ENCODE measurements around the gene CDRT15.
"Not testable (repeated sequence)": the region's sequence is repeated elsewhere in the genome, so short reads cannot be mapped to it uniquely, and the experiment has no call there.

Gene CDRT15

GRCh38 chr17:14236762-14237161, at the start of gene CDRT15:
CDRT15 (minus strand) TSS chr17:14236862; CDS start chr17:14236833, 29 bp downstream.
- not testable (repeated sequence) for DNase-seq

DNA sequence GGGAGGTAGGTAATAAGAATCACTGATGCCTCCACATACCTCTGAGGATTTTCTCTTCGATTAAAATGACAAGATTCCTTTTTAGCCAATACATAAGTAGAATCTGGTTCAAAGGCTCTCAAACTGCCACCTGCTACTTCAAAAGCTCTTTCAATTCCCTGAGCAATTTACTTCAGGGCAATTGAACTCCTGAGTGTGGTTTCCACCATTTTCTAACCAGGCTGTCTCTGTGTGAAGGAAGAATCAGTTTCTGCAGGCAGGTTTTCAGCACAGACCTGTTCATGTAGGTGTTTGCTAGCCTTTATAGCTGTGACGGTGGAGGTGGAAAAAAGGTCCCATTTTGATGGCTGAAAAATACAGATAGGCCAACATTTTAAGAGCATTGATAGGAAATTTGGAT, 46.1 kb upstream of the CDRT15 start:
- DNase-seq = no peak

DNA sequence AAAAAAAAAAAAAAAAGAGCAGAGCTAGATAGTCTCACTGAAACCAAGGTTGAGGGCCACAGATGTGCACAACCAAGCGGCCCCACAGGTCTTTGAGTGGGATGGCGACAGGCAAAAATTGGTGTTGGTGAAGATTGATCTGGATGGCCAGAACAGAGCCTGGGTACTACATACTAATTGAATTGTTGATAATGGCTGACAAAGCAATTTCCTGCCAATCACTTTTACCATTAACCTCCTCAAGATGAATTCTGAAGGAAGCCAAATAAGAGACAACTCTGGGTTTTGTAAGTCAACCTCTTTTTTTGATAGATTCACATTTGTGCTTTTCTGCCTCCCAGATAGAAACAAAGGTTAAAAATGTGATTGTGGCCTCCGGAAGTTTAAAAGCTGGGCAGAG, 44.9 kb upstream of the CDRT15 start:
- no peak for DNase-seq

GRCh38 chr17:14276535-14277250, 40.0 kb upstream of the CDRT15 start:
- no peak for DNase-seq

DNA sequence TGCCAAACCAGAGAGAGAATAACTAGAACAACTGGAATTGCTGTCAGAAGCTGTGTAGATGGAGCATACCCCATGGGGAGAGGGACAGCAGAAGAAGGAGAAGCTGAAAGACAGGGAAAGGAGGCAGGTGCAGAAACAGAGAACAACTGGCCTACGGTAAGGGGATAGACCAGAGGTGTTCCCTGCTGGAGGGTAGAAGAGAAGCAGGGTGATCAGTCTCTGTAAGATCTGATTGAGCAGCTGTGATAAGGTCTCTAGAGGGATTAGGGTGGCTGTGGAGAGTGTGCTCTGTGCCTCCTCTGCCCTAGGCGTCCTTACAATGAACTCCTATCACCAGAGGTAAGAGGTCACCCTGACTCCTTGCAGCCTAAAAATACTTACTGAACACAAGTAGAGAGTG, 33.8 kb upstream of the CDRT15 start:
- DNase-seq = no peak

DNA sequence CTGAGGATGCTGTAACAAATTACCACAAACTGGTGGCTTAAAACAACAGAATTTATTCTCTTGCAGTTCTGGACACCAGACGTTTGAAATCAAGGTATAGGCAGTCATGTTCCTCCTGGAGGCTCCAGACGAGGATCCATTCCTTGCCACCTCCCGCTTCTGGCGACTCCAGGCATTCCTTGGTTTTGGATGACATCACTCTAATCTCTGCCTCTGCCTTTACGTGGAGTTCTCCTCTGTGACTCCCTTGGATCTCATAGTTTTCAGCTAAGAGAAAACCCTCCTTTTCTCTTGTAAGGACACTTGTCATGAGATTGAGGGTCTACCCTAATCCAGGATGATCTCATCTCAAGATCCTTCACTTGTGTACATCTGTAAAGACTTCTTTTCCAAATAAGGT, 32.8 kb upstream of the CDRT15 start:
- no peak for DNase-seq

DNA sequence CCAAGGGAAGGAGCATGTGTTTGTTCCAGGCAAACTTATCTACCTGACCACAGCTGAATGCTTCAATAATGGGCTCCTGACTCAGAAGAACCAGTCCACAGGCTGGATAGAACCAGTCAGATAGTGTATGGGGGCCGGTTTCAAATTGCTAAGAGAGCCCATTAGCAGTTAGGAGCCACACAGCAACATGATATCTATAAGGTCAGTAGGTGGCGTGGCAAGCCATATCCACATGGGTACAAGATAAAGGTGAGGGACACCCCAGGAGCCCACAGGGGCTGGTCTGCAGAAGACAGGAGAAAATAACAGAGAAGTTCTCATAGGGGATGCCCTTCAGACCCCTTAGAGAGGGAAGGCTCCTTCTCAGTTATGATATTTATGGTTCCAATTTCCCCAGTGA, 31.6 kb upstream of the CDRT15 start:
- no peak for DNase-seq

GRCh38 chr17:14261406-14261805, 24.7 kb upstream of the CDRT15 start:
- no peak for DNase-seq

GRCh38 chr17:14245629-14246028, 9.0 kb upstream of the CDRT15 start:
- no peak for DNase-seq

GRCh38 chr17:14245002-14245401, 8.3 kb upstream of the CDRT15 start:
- no peak for DNase-seq

DNA sequence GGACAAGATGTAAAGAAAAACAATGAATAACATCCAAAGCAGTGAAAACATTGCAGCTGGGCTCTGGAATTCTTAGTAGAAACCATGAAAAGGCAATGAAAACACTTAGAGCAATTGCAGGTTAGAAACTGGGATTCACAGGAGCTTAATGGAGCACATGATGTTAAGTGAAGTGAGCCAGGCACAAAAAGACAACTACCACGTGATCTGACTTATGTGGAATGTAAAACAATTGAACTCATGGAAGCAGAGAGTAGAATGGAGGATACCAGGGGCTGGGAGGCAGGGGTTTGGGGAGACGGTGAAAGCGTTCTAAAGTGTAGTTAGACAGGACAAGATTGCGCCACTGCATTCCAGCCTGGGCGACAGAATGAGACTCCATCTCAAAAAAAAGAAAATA, 2.6 kb upstream of the CDRT15 start:
- not testable (repeated sequence) for DNase-seq

- not testable (repeated sequence) for DNase-seq
These were observed 630 bp downstream of the CDRT15 start for GRCh38 chr17:14236032-14236431.

DNA sequence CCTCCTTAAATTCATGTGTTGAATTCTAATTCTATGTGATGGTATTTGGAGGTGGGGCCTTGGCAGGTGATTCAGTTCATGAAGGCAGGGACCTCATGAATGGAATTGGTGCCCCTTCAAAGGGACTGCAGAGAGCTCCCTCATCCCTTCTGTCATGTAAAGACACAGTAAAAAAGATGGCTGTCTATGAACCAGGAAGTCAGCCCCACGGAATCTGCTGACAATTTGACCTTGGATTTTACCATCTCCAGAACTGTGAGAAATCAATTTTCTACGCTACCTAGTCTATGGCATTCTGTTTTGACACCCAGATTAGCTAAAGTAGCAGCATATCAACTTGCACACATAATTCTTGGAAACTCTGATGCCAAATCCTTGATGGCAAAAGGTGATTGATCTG, 1.6 kb downstream of the CDRT15 start:
- not testable (repeated sequence) for DNase-seq

- not testable (repeated sequence) for DNase-seq
These were observed 5.5 kb downstream of the CDRT15 start for GRCh38 chr17:14231187-14231586.

DNA sequence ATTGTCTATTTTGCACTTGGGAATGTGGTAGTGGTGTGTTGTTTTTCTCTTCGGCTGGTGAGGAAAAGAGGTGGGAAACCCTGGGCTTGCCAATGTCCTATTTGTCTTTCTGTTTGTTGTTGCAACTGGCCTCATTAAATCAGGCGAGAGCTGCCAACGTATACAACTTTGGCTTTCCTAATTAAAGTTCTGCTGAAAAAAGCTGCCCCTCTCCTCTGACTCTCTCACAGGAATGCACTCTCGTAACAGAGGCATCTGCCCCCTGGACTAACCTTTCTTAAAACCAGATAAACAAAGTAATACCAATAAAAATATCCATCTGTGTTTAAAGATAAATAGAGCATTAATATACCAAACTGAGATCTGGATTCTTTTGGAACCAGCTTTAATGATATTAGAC, 7.8 kb downstream of the CDRT15 start:
- no peak for DNase-seq

DNA sequence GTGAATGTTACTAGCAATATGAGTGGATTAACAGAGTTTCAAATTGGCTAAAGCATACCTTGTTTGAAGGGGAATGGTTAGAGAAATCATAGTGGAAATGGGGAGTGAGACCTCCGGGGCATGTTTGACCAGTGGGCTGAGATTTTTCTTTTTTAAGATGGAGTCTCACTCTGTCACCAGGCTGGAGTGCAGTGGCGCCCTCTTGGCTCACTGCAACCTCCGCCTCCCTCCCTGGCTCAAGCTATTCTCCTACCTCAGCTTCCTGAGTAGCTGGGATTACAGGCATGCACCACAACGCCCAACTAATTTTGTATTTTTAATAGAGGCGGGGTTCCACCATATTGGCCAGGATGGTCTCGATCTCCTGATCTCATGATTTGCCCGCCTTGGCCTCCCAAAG, 9.6 kb downstream of the CDRT15 start:
- no peak for DNase-seq

DNA sequence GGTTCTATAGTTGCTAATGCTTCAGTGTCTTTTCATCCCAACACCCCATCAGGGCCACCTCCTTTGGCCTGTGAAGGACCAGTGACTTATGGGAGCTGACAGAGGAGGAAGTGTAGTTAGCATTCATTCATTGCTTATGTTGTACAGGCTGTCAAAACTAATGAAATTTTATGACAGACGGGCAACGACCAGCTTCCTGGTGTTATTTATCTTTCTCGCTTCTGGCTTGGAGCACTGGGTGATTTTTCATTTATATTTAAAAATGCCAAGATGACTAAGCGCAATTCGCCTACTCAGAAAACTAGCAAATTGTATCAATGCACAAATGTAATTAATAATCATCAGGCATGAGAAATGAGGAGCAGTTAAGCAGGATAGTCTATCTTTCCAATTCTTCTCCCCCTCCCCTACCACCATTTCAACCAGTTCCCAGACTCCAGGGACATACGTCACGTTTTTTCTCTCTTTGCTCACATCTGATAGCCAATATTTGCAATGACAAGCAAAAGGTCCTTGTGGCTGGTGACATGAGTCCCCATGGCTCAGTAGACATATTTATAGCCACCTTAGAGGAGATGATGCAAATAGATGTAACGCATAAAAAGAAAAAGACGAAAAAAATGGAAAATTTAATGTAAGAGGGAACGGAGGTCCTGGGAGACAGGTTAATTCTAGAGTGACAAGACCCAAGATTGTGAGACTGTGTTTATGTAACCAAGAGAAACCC, 11.2 kb downstream of the CDRT15 start:
- no peak for DNase-seq

- DNase-seq = no peak
These were observed 14.1 kb downstream of the CDRT15 start for GRCh38 chr17:14222611-14223010.

- DNase-seq = no peak
These were observed 22.4 kb downstream of the CDRT15 start for GRCh38 chr17:14214271-14214670.

DNA sequence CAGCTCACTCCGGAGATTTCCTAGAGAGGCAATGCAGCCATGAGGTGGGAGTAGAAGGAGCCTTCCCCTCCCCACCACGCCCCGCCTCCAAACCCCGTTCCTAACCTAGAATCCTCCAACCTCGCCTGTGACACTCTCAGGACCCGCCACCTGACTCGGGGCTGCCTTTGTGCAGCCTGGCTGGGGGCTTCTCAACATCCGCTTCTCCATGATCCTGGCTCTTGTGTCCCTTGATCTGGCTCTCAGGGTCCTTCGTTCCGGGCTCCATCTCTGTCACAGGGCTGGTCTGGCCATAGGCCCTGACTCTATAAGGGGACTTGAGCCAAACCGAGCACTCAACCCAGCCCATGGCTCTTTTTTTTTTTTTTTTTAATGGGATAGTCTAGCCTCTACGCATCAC, 24.3 kb downstream of the CDRT15 start:
- DNase-seq = no peak

- peak; percentile 31 to 50 for DNase-seq
These were observed 24.9 kb downstream of the CDRT15 start for GRCh38 chr17:14211801-14212200.

DNA sequence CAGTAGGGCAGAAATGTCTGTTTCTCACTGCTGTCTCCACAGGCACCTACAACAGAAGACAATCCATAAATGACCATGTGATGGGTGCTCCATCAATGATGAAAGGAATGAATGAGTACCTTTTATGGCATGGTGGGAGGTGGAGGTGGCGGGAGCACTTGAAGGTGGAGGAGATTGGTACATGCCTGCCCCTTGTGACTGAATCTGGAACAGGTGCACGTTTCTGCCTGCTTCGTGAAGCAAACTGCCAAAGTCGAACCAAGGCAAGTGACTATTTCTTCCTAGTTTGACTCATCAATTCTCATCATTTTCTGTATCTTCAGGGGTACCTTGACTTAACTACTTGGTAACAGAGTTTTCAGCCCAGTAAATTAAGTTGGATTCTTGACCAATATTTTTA, 25.4 kb downstream of the CDRT15 start:
- no peak for DNase-seq

GRCh38 chr17:14209215-14209614, 27.4 kb downstream of the CDRT15 start:
- DNase-seq = no peak

DNA sequence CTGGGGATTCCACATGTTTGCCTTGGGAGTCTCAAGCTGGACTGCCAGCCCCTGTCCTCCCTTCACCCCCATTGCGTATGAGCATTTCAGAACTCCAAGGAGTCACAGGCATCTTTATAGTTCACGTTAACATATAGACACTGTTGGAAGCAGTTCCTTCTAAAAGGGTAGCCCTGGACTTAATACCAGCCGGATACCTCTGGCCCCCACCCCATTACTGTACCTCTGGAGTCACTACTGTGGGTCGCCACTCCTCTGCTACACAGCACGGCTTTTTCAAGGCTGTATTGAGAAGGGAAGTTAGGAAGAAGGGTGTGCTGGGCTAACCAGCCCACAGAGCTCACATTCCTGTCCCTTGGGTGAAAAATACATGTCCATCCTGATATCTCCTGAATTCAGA, 28.9 kb downstream of the CDRT15 start:
- DNase-seq = no peak

GRCh38 chr17:14206891-14207290, 29.8 kb downstream of the CDRT15 start:
- no peak for DNase-seq

Measured in stimulated activated CD4-positive, alpha-beta T cell treated with anti-CD3 and anti-CD28 coated beads, Interleukin-4, amount 100 ng/mL, for 4 hours (primary cell).